Skeletal muscle tissue (tissue), 4 donors: Measurements from ENCODE around the gene CACNA1I. TPM values are rescaled to one million over a fixed set of nuclear protein-coding genes. Genes with fewer than 3 reads are reported as not detected.

Experiments
- H3K27ac ChIP-seq: one replicate; pipeline ENCODE4 v1.7.0; 2013; ENCODE audit warnings: mild to moderate bottlenecking, low read depth, low read length, inconsistent platforms
- H3K27me3 ChIP-seq, 3 donors: one replicate each; pipeline ENCODE4 v1.7.0; 2013; ENCODE audit warnings: low read length in 3 of 3; ENCODE audit not compliant: control insufficient read depth in 3 of 3, insufficient read depth in 3 of 3
- H3K36me3 ChIP-seq, 3 donors: one replicate each; pipeline ENCODE4 v1.7.0; 2013; ENCODE audit warnings: low read length in 3 of 3; ENCODE audit not compliant: control insufficient read depth in 3 of 3, insufficient read depth in 3 of 3
- H3K4me1 ChIP-seq, 3 donors: one replicate each; pipeline ENCODE4 v1.7.0; 2013; ENCODE audit warnings: low read length in 3 of 3, mild to moderate bottlenecking in 3 of 3; ENCODE audit not compliant: control insufficient read depth in 3 of 3, insufficient read depth in 3 of 3
- H3K4me3 ChIP-seq, 3 donors: one replicate each; pipeline ENCODE4 v1.7.0; 2013; ENCODE audit warnings: low read length in 3 of 3
- H3K9ac ChIP-seq, 3 donors: one replicate each; pipeline ENCODE4 v1.7.0; 2013; ENCODE audit warnings: low read length in 3 of 3, mild to moderate bottlenecking in 3 of 3, moderate library complexity in 2 of 3, low read depth in 1 of 3
- H3K9me3 ChIP-seq, 3 donors: one replicate each; pipeline ENCODE4 v1.7.0; 2013; ENCODE audit warnings: low read length in 3 of 3; ENCODE audit not compliant: control insufficient read depth in 3 of 3
- total RNA-seq: library from RNA; depleted of rRNA; stranded (reverse); fragments of >200 nt; gene quantifications from one replicate; pipeline ENCODE4 v1.2.3, GENCODE V29; 2014
- donor health status: Osteomylitis.

Gene CACNA1I
- total RNA-seq, 1 donor from 2014 or later: not detected

- no peak overlapping the region for H3K9ac ChIP-seq
- no peaks in the 10 kb centered on the region for H3K36me3 ChIP-seq
- H3K27me3 ChIP-seq: peaks cover 42 to 51% (median 51%) of the 10 kb centered on the region in 3 donors
- H3K9me3 ChIP-seq: no peaks in the 10 kb centered on the region
- no peak overlapping the region for H3K27ac ChIP-seq
- no peak overlapping the region for H3K4me3 ChIP-seq
- peaks cover 0 to 2% (median 0%) of the 10 kb centered on the region in 3 donors for H3K4me1 ChIP-seq
Measured at GRCh38 chr22:39554151-39554550, 16.4 kb upstream of the CACNA1I start.

- Histone ChIP-seq H3K36me3 (no peaks in the 10 kb centered on the region), H3K4me3 (peak overlapping the region in 1 of 3 donors; percentile 35), H3K27ac (no peak overlapping the region), H3K27me3 (peaks cover 46 to 64% (median 56%) of the 10 kb centered on the region in 3 donors), H3K9me3 (no peaks in the 10 kb centered on the region), H3K9ac (no peak overlapping the region), H3K4me1 (peaks cover 0 to 2% (median 0%) of the 10 kb centered on the region in 3 donors)
Measured at GRCh38 chr22:39556970-39557841, 13.3 kb upstream of the CACNA1I start.

- no peak overlapping the region for H3K4me3 ChIP-seq
- peaks cover 0 to 2% (median 0%) of the 10 kb centered on the region in 3 donors for H3K4me1 ChIP-seq
- no peaks in the 10 kb centered on the region for H3K9me3 ChIP-seq
- no peak overlapping the region for H3K27ac ChIP-seq
- peaks cover 42 to 71% (median 52%) of the 10 kb centered on the region in 3 donors for H3K27me3 ChIP-seq
- no peak overlapping the region for H3K9ac ChIP-seq
- no peaks in the 10 kb centered on the region for H3K36me3 ChIP-seq
Measured at GRCh38 chr22:39558254-39558727, 12.3 kb upstream of the CACNA1I start.

- Histone ChIP-seq H3K36me3 (no peaks in the 10 kb centered on the region), H3K9ac (no peak overlapping the region), H3K27ac (no peak overlapping the region), H3K4me3 (no peak overlapping the region), H3K4me1 (peaks cover 0 to 2% (median 0%) of the 10 kb centered on the region in 3 donors), H3K9me3 (no peaks in the 10 kb centered on the region), H3K27me3 (peaks cover 48 to 77% (median 52%) of the 10 kb centered on the region in 3 donors)
Measured at GRCh38 chr22:39558950-39559349, 11.6 kb upstream of the CACNA1I start.

- no peak overlapping the region for H3K4me3 ChIP-seq
- no peaks in the 10 kb centered on the region for H3K9me3 ChIP-seq
- no peak overlapping the region for H3K27ac ChIP-seq
- H3K4me1 ChIP-seq: peaks cover 0 to 2% (median 0%) of the 10 kb centered on the region in 3 donors
- no peaks in the 10 kb centered on the region for H3K36me3 ChIP-seq
- H3K27me3 ChIP-seq: peaks cover 54 to 83% (median 54%) of the 10 kb centered on the region in 3 donors
- no peak overlapping the region for H3K9ac ChIP-seq
Measured at GRCh38 chr22:39559456-39560105, 11.0 kb upstream of the CACNA1I start.

GRCh38 chr22:39560127-39560526, 10.4 kb upstream of the CACNA1I start:
- H3K4me1 ChIP-seq: peaks cover 0 to 2% (median 0%) of the 10 kb centered on the region in 3 donors
- peaks cover 55 to 87% (median 55%) of the 10 kb centered on the region in 3 donors for H3K27me3 ChIP-seq
- no peak overlapping the region for H3K9ac ChIP-seq
- no peak overlapping the region for H3K4me3 ChIP-seq
- no peaks in the 10 kb centered on the region for H3K36me3 ChIP-seq
- H3K9me3 ChIP-seq: no peaks in the 10 kb centered on the region
- no peak overlapping the region for H3K27ac ChIP-seq

- Histone ChIP-seq H3K27ac (no peak overlapping the region), H3K9me3 (no peaks in the 10 kb centered on the region), H3K27me3 (peaks cover 35 to 73% (median 44%) of the 10 kb centered on the region in 3 donors), H3K9ac (no peak overlapping the region), H3K36me3 (no peaks in the 10 kb centered on the region), H3K4me1 (peaks cover 0 to 2% (median 0%) of the 10 kb centered on the region in 3 donors), H3K4me3 (no peak overlapping the region)
Measured at GRCh38 chr22:39562839-39563489, 7.6 kb upstream of the CACNA1I start.

GRCh38 chr22:39563571-39564428, 6.8 kb upstream of the CACNA1I start:
- H3K9me3 ChIP-seq: no peaks in the 10 kb centered on the region
- no peaks in the 10 kb centered on the region for H3K36me3 ChIP-seq
- H3K4me1 ChIP-seq: no peaks in the 10 kb centered on the region
- no peak overlapping the region for H3K4me3 ChIP-seq
- no peak overlapping the region for H3K9ac ChIP-seq
- peaks cover 29 to 72% (median 40%) of the 10 kb centered on the region in 3 donors for H3K27me3 ChIP-seq
- no peak overlapping the region for H3K27ac ChIP-seq

GRCh38 chr22:39565414-39565944, 5.1 kb upstream of the CACNA1I start:
- H3K4me1 ChIP-seq: no peaks in the 10 kb centered on the region
- H3K36me3 ChIP-seq: no peaks in the 10 kb centered on the region
- H3K9me3 ChIP-seq: no peaks in the 10 kb centered on the region
- H3K27me3 ChIP-seq: peaks cover 19 to 62% (median 29%) of the 10 kb centered on the region in 3 donors
- H3K9ac ChIP-seq: no peak overlapping the region
- no peak overlapping the region for H3K4me3 ChIP-seq
- no peak overlapping the region for H3K27ac ChIP-seq
